Ovary (tissue), 3 donors: ENCODE measurements around the gene DDX51.

Source experiments
- CTCF ChIP-seq, 3 donors: fragments of 450-650 bp in 2 of 3; fragments of 200-600 bp in 1 of 3; IDR thresholded peaks; one replicate each; pipeline versions ENCODE4 v1.5.1 to v1.8.0; 2016 to 2022; ENCODE audit warnings: antibody characterized with exemption in 3 of 3, mild to moderate bottlenecking in 1 of 3
- EP300 ChIP-seq: sonication (generic); formaldehyde crosslinking; IDR thresholded peaks from one replicate; pipeline ENCODE4 v1.6.1; 2017; ENCODE audit warnings: antibody characterized with exemption
- POLR2A ChIP-seq: fragments of 450-650 bp; IDR thresholded peaks from one replicate; pipeline ENCODE4 v1.6.1; 2017; ENCODE audit warnings: antibody characterized with exemption, mild to moderate bottlenecking, moderate library complexity
- donor health status: DM: no; HTN: no; CAD: no.

- TF ChIP-seq CTCF (IDR thresholded peaks at IDR 0.05) (no peak), POLR2A (no peak), EP300 (no peak)
Observed at GRCh38 chr12:132190834-132191500, 46.8 kb upstream of the DDX51 start.
